Measurements from ENCODE around the gene LDLRAD3.
A peak's percentile ranks its signal among the peaks of the same experiment; 100 is the strongest.

Gene LDLRAD3

DNA sequence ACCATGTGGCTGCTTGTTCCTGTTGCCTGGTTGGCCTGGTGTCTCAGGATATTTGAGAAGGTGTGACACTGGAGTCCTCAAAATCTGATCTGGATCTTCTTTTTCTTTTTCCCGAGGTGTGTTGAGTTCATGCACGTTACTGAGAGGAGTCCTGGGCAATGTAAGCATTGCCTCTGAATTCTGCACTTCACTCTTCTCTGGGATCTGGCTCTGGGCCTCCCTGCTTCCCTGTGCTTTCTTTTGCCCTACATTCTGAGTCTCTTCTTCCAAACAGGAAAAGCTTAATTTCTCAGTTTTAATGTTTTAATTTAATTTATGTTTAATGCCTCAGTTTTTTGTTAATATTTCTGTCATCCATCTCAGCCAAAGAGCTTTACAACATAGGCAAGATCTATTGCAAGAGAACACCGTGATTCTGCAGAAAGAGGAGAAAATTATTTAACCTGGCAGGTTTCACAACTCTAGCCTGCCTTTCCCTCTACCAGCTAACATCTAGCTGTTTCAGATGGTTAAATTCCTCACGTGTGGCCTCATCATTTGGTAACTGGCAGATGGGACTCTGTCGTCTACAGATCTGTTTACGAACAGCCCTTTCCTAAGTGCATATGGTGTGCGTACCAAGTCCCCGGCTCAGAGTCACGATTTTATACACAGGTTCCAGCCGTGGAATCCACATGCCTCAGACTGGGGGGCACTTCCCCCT lies 24.7 kb downstream of the LDLRAD3 start:
- peak overlapping the region; percentile 18; the same call in 1 of the 2 replicates for H3K9ac ChIP-seq (ENCODE audit: low read length)
- TF ChIP-seq, protein P1, sequence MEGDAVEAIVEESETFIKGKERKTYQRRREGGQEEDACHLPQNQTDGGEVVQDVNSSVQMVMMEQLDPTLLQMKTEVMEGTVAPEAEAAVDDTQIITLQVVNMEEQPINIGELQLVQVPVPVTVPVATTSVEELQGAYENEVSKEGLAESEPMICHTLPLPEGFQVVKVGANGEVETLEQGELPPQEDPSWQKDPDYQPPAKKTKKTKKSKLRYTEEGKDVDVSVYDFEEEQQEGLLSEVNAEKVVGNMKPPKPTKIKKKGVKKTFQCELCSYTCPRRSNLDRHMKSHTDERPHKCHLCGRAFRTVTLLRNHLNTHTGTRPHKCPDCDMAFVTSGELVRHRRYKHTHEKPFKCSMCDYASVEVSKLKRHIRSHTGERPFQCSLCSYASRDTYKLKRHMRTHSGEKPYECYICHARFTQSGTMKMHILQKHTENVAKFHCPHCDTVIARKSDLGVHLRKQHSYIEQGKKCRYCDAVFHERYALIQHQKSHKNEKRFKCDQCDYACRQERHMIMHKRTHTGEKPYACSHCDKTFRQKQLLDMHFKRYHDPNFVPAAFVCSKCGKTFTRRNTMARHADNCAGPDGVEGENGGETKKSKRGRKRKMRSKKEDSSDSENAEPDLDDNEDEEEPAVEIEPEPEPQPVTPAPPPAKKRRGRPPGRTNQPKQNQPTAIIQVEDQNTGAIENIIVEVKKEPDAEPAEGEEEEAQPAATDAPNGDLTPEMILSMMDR (IDR thresholded peaks at IDR 0.05; ENCODE audit: low read depth, low read length), result no peak
- no peak for TF ChIP-seq EZH2phosphoT487 (IDR thresholded peaks at IDR 0.05; ENCODE audit: low read depth)
- H3K9me3 ChIP-seq (ENCODE audit: insufficient read depth, low read length), result peaks cover 3% of the 10 kb centered on the region; the same call in 1 of the 2 replicates
- H4K20me1 ChIP-seq (ENCODE audit: insufficient read depth, low read length), result no peaks in the 10 kb centered on the region
- H3K4me3 ChIP-seq (ENCODE audit: low read length), result peak overlapping the region; percentile 30; the same call in 1 of the 2 replicates
- peak overlapping the region; percentile 26; the same call in 1 of the 2 replicates for H2AFZ ChIP-seq (ENCODE audit: low read depth, low read length)
- no peaks in the 10 kb centered on the region for H3K36me3 ChIP-seq (replicated peaks; ENCODE audit: low read depth, low read length)
- no peaks in the 10 kb centered on the region for H3K79me2 ChIP-seq (ENCODE audit: low read length)
- H3K4me2 ChIP-seq (ENCODE audit: low read length), result peak overlapping the region; percentile 56
- peak overlapping the region; percentile 64 for H3K27ac ChIP-seq (ENCODE audit: low read length)
- no peaks in the 10 kb centered on the region for H3K27me3 ChIP-seq (ENCODE audit: low read depth, low read length)
- H3K4me1 ChIP-seq (ENCODE audit: low read length), result peaks cover 41% of the 10 kb centered on the region

DNA sequence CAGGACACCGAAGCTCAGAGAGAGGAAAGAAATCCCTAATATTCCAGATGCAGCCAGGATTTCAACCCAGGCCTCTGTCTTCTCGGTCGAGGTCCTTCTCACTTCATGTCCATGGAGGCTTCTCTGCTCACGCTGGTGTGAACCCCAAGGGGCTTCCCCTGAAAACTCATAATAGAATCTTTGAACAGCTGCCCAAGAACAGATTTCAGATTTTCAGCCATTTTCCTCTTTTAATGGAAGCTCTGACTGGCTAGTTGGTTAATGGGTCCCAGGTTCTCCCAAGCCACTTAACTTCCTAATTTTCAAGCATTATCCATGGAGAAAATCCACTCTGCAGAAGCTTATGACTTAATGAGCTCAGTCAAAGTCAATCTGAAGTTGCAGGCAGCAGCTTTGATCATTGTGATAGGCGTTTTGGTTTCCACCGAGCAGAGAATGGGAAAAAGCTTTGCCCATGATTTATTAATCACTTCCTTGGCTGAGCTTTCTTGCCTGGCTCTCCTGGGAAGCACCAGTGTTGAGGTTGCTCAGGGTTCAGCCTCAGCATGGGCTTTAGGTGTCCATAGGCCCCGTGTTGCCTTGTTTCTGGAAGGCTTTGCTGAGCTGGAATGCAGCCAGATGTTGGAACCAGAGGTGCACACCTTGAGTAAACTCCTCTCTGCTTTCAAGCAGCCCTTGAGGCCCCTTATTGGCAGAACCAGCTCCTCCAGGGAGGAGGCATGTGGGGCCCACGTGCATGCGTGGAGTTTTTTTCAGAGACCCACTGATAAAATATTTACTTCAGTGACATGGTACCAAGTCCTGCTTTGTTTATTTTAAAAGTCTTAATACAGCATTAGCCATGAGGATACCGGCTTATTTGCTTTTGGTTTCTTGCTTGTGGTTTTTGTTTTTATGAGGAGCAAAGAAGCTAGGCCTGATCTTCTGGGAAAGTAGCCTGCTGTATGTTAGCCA lies 25.5 kb downstream of the LDLRAD3 start:
- Histone ChIP-seq H3K9ac (ENCODE audit: low read length) (peak overlapping the region; percentile 18; the same call in 1 of the 2 replicates), H3K27ac (ENCODE audit: low read length) (peak overlapping the region; percentile 64), H3K4me1 (ENCODE audit: low read length) (peaks cover 41% of the 10 kb centered on the region), H3K36me3 (replicated peaks; ENCODE audit: low read depth, low read length) (peaks cover 2% of the 10 kb centered on the region), H3K79me2 (ENCODE audit: low read length) (no peaks in the 10 kb centered on the region), H3K4me3 (ENCODE audit: low read length) (peak overlapping the region; percentile 30; the same call in 1 of the 2 replicates), H4K20me1 (ENCODE audit: insufficient read depth, low read length) (no peaks in the 10 kb centered on the region), H3K4me2 (ENCODE audit: low read length) (peak overlapping the region; percentile 56), H2AFZ (ENCODE audit: low read depth, low read length) (peak overlapping the region; percentile 26; the same call in 1 of the 2 replicates), H3K9me3 (ENCODE audit: insufficient read depth, low read length) (peaks cover 3% of the 10 kb centered on the region; the same call in 1 of the 2 replicates), H3K27me3 (ENCODE audit: low read depth, low read length) (no peaks in the 10 kb centered on the region)
- no peak for TF ChIP-seq EZH2phosphoT487 (IDR thresholded peaks at IDR 0.05; ENCODE audit: low read depth)
- TF ChIP-seq, protein P1 (IDR thresholded peaks at IDR 0.05; ENCODE audit: low read depth, low read length), result no peak

DNA sequence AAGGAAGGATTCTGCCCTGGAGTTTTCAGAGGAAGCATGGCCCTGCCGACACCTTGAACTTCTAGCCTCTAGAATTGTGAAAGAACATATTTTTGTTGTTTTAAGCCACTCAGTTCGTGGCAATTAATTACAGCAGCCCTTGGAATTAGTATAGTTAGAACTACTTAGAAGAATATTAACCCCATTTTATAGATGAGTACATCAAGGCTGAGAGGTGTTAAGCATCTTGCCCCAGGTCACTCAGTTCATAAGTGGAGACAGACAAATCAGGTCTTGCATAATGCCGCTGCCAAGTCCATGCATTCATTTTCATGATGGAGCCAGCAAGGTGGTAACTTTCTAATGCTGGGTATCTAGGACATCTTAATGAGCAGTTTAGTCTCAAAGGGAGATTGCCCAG lies 26.6 kb downstream of the LDLRAD3 start:
- TF ChIP-seq, protein P1 (IDR thresholded peaks at IDR 0.05; ENCODE audit: low read depth, low read length), result no peak
- TF ChIP-seq EZH2phosphoT487 (IDR thresholded peaks at IDR 0.05; ENCODE audit: low read depth), result no peak
- no peaks in the 10 kb centered on the region for H4K20me1 ChIP-seq (ENCODE audit: insufficient read depth, low read length)
- no peaks in the 10 kb centered on the region for H3K79me2 ChIP-seq (ENCODE audit: low read length)
- no peak overlapping the region for H3K9ac ChIP-seq (ENCODE audit: low read length)
- H2AFZ ChIP-seq (ENCODE audit: low read depth, low read length), result no peak overlapping the region
- no peak overlapping the region for H3K27ac ChIP-seq (ENCODE audit: low read length)
- H3K27me3 ChIP-seq (ENCODE audit: low read depth, low read length), result no peaks in the 10 kb centered on the region
- H3K4me1 ChIP-seq (ENCODE audit: low read length), result peaks cover 41% of the 10 kb centered on the region
- peaks cover 6% of the 10 kb centered on the region; the same call in 1 of the 2 replicates for H3K9me3 ChIP-seq (ENCODE audit: insufficient read depth, low read length)
- H3K4me2 ChIP-seq (ENCODE audit: low read length), result no peak overlapping the region
- H3K4me3 ChIP-seq (ENCODE audit: low read length), result no peak overlapping the region
- H3K36me3 ChIP-seq (replicated peaks; ENCODE audit: low read depth, low read length), result peaks cover 5% of the 10 kb centered on the region
